A549 (cell line): ENCODE data around the gene GUK1. TPM values are rescaled to one million over a fixed set of nuclear protein-coding genes. Genes with fewer than 3 reads are reported as not detected.

Experiments used
- BHLHE40 ChIP-seq: IDR thresholded peaks from 2 replicates; pipeline ENCODE4 v1.6.1; 2012; ENCODE audit warnings: low read depth, low read length, inconsistent platforms
- CBX2 ChIP-seq: fragments of 200-600 bp; sonication (generic); IDR thresholded peaks from 2 replicates; pipeline ENCODE4 v1.6.1; 2016; ENCODE audit warnings: low read depth, mild to moderate bottlenecking, borderline replicate concordance
- CBX8 ChIP-seq: fragments of 200-600 bp; sonication (generic); IDR thresholded peaks from 2 replicates; pipeline ENCODE4 v1.6.1; 2016
- CEBPB ChIP-seq, 2 experiments: fragments of >200 bp in 1 of 2; sonication (Bioruptor Twin) in 1 of 2; formaldehyde crosslinking in 1 of 2; IDR thresholded peaks; 2 replicates each; pipeline ENCODE4 v1.6.1; 2012 to 2016
- CHD2 ChIP-seq: fragments of 150-350 bp; IDR thresholded peaks from 2 replicates; pipeline ENCODE4 v1.6.1; 2014; ENCODE audit warnings: low read length; ENCODE audit not compliant: partially characterized antibody
- CHD4 ChIP-seq: fragments of 200-600 bp; sonication (generic); IDR thresholded peaks from 2 replicates; pipeline ENCODE4 v1.6.1; 2016; ENCODE audit warnings: antibody characterized with exemption, mild to moderate bottlenecking, borderline replicate concordance
- ESRRA ChIP-seq: fragments of 150-350 bp; IDR thresholded peaks from 2 replicates; pipeline ENCODE4 v1.6.1; 2014; ENCODE audit warnings: mild to moderate bottlenecking, low read length, borderline replicate concordance
- FOSL2 ChIP-seq, 2 experiments: fragments of 450-650 bp in 1 of 2; fragments of >200 bp in 1 of 2; sonication (Bioruptor Twin) in 1 of 2; formaldehyde crosslinking; IDR thresholded peaks; 2 replicates each; pipeline versions ENCODE4 v1.5.0 to v1.6.1; 2016 to 2020; ENCODE audit warnings: mild to moderate bottlenecking in 1 of 2, moderate library complexity in 1 of 2
- FOXS1 ChIP-seq: fragments of 250-450 bp; sonication (Bioruptor Pico); IDR thresholded peaks from 2 replicates; pipeline ENCODE4 v1.5.0; 2020; ENCODE audit warnings: mild to moderate bottlenecking, moderate library complexity
- GATA3 ChIP-seq: IDR thresholded peaks from 2 replicates; pipeline ENCODE4 v1.6.1; 2012; ENCODE audit warnings: borderline replicate concordance
- HDAC2 ChIP-seq: fragments of 200-600 bp; sonication (generic); IDR thresholded peaks from 2 replicates; pipeline ENCODE4 v1.6.1; 2016
- HEYL ChIP-seq: fragments of 250-450 bp; sonication (Bioruptor Pico); IDR thresholded peaks from 2 replicates; pipeline ENCODE4 v1.8.0; 2021; ENCODE audit warnings: mild to moderate bottlenecking, moderate library complexity
- HOXB13 ChIP-seq: fragments of 250-450 bp; sonication (Bioruptor Pico); IDR thresholded peaks from 2 replicates; pipeline ENCODE4 v1.5.0; 2020; ENCODE audit warnings: low read depth, mild to moderate bottlenecking, moderate library complexity
- HOXB5 ChIP-seq: fragments of 250-450 bp; sonication (Bioruptor Pico); IDR thresholded peaks from 2 replicates; pipeline ENCODE4 v1.5.0; 2020; ENCODE audit warnings: mild to moderate bottlenecking, moderate library complexity
- JUNB ChIP-seq: fragments of >200 bp; sonication (Bioruptor Twin); formaldehyde crosslinking; IDR thresholded peaks from 2 replicates; pipeline ENCODE4 v1.6.1; 2016
- KDM1A ChIP-seq: fragments of 200-600 bp; sonication (generic); IDR thresholded peaks from 2 replicates; pipeline ENCODE4 v1.6.1; 2016; ENCODE audit warnings: low read depth, mild to moderate bottlenecking
- KDM5A ChIP-seq: fragments of 200-600 bp; sonication (generic); IDR thresholded peaks from 2 replicates; pipeline ENCODE4 v1.6.1; 2016; ENCODE audit warnings: antibody characterized with exemption, mild to moderate bottlenecking
- MAFK ChIP-seq: fragments of 450-650 bp; IDR thresholded peaks from 2 replicates; pipeline ENCODE4 v1.6.1; 2014; ENCODE audit not compliant: partially characterized antibody
- MAZ ChIP-seq: fragments of 150-350 bp; IDR thresholded peaks from 2 replicates; pipeline ENCODE4 v1.6.1; 2014; ENCODE audit warnings: antibody characterized with exemption, low read depth, low read length, borderline replicate concordance
- NPAS2 ChIP-seq: fragments of 250-450 bp; sonication (Bioruptor Pico); IDR thresholded peaks from 2 replicates; pipeline ENCODE4 v1.8.0; 2022; ENCODE audit warnings: mild to moderate bottlenecking, moderate library complexity, borderline replicate concordance
- NR3C1 ChIP-seq: fragments of >200 bp; sonication (Bioruptor Twin); formaldehyde crosslinking; IDR thresholded peaks from 3 replicates; pipeline ENCODE4 v1.6.1; 2017
- POLR2A ChIP-seq: IDR thresholded peaks from 2 replicates; pipeline ENCODE4 v1.6.1; 2012; ENCODE audit warnings: mild to moderate bottlenecking, low read length
- POLR2AphosphoS2 ChIP-seq: conservative IDR thresholded peaks from 2 replicates; pipeline ENCODE4 v1.6.1; 2012; ENCODE audit warnings: low read length, improper control_type of control experiment, inconsistent platforms
- RCOR1 ChIP-seq: fragments of 150-350 bp; IDR thresholded peaks from 2 replicates; pipeline ENCODE4 v1.6.1; 2014; ENCODE audit warnings: antibody characterized with exemption, low read length, low read depth
- RFX5 ChIP-seq: fragments of 450-650 bp; IDR thresholded peaks from 2 replicates; pipeline ENCODE4 v1.7.1; 2014; ENCODE audit warnings: antibody characterized with exemption, mild to moderate bottlenecking, moderate library complexity
- RNF2 ChIP-seq: fragments of 200-600 bp; sonication (generic); IDR thresholded peaks from 2 replicates; pipeline ENCODE4 v1.6.1; 2016; ENCODE audit warnings: low read depth, mild to moderate bottlenecking, antibody characterized with exemption, moderate library complexity, borderline replicate concordance
- SMC3 ChIP-seq: fragments of >200 bp; sonication (Bioruptor Twin); formaldehyde crosslinking; IDR thresholded peaks from 3 replicates; pipeline ENCODE4 v1.6.1; 2018; ENCODE audit warnings: inconsistent platforms
- SREBF2 ChIP-seq: fragments of 450-650 bp; IDR thresholded peaks from 2 replicates; pipeline ENCODE4 v1.6.1; 2014; ENCODE audit warnings: mild to moderate bottlenecking, moderate library complexity
- TFCP2L1 ChIP-seq: fragments of 250-450 bp; sonication (Bioruptor Pico); IDR thresholded peaks from 2 replicates; pipeline ENCODE4 v1.5.0; 2021; ENCODE audit warnings: mild to moderate bottlenecking
- TP53 ChIP-seq: fragments of 250-450 bp; sonication (Bioruptor Pico); IDR thresholded peaks from 2 replicates; pipeline ENCODE4 v1.5.0; 2021; ENCODE audit warnings: mild to moderate bottlenecking, moderate library complexity
- ZSCAN20 ChIP-seq: fragments of 250-450 bp; sonication (Bioruptor Pico); IDR thresholded peaks from 2 replicates; pipeline ENCODE4 v1.8.0; 2022; ENCODE audit warnings: mild to moderate bottlenecking, moderate library complexity
- polyA plus RNA-seq, 4 experiments: library from polyadenylated mRNA; depleted of rRNA in 3 of 4; stranded (reverse); fragments of >200 nt; fragmentation: RNase III in 1 of 4; extraction: RNeasy Plus Mini Kit Qiagen cat#74134 plus additional on column Dnase treatment in 1 of 4; gene quantifications; 2 replicates in 3 of 4; 3 replicates in 1 of 4; pipeline ENCODE4 v1.2.3, GENCODE V29; 2011 to 2017
- TF ChIP-seq, protein P1 (sequence below): fragments of 250-450 bp; sonication (Bioruptor Pico); IDR thresholded peaks from 2 replicates; pipeline ENCODE4 v1.5.0; 2021; ENCODE audit warnings: mild to moderate bottlenecking, moderate library complexity, borderline replicate concordance
- TF ChIP-seq, protein P2 (sequence below): IDR thresholded peaks from 2 replicates; pipeline ENCODE4 v1.6.1; 2012
- TF ChIP-seq, protein P3 (sequence below): fragments of 150-350 bp; IDR thresholded peaks from 2 replicates; pipeline ENCODE4 v1.6.1; 2014; ENCODE audit warnings: low read depth, mild to moderate bottlenecking, low read length
- TF ChIP-seq, protein P4 (sequence below): fragments of >200 bp; sonication (Bioruptor Twin); formaldehyde crosslinking; IDR thresholded peaks from 3 replicates; pipeline ENCODE4 v1.6.1; 2016
- TF ChIP-seq, protein P5 (sequence below): IDR thresholded peaks from 2 replicates; pipeline ENCODE4 v1.6.1; 2012
- TF ChIP-seq, protein P6 (sequence below): fragments of 450-650 bp; IDR thresholded peaks from 2 replicates; pipeline ENCODE4 v1.6.1; 2014; ENCODE audit warnings: antibody characterized with exemption
- TF ChIP-seq, protein P7 (sequence below): fragments of 250-450 bp; sonication (Bioruptor Pico); IDR thresholded peaks from 2 replicates; pipeline ENCODE4 v1.5.0; 2020; ENCODE audit warnings: low read depth, mild to moderate bottlenecking, moderate library complexity

Gene GUK1
- polyA plus RNA-seq, 2 of the 4 experiments (the other 2 are of a cell fraction), result 88.9 to 106 TPM

DNA sequence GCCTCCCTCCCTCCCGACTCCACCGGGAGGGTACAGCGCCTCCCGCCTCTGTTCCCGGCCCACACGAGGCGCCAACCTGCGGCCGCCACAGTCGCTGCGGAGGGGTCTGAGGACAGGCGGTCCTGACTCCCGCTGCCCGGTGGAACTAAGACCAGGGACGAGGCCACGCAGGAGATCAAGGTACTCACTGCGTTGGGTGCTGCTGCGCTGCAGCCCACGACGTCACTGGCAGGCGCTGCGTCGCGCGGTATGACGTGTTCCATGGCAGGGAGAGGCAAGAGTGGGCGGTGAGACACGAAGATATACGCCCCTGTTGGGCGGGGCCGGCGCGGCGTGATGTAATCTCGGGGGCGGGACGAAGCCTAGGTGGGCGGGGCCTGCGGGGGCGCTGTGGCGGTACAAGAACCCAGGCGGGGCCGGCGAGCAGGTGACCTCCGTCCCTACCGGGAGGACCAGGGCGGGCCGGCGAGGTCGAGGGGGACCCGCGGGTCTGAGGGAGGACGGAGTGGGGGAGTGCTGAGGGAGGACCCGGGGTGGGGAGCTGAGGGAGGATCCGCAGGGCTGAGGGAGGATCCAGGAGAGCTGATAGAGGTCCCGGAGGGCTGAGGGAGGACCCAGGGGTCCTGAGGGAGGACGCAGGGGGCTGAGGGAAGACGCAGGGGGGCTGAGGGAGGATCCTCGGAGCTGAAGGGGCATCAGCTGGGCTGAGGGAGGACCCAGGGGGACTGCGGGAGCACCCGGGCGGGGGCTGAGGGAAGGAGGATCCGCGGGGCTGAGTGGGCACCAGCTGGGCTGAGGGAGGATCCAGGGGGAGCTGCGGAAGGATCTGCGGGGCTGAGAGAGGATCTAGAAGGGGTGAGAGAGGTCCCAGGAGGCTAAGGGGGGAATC, 30.8 kb upstream of the GUK1 start, which contains the start of gene MRPL55 (continued):
- TF ChIP-seq, protein P1, sequence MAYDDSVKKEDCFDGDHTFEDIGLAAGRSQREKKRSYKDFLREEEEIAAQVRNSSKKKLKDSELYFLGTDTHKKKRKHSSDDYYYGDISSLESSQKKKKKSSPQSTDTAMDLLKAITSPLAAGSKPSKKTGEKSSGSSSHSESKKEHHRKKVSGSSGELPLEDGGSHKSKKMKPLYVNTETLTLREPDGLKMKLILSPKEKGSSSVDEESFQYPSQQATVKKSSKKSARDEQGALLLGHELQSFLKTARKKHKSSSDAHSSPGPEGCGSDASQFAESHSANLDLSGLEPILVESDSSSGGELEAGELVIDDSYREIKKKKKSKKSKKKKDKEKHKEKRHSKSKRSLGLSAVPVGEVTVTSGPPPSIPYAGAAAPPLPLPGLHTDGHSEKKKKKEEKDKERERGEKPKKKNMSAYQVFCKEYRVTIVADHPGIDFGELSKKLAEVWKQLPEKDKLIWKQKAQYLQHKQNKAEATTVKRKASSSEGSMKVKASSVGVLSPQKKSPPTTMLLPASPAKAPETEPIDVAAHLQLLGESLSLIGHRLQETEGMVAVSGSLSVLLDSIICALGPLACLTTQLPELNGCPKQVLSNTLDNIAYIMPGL (CRISPR knock-in tag), result no peak
- TF ChIP-seq CHD4 (no peak), FOSL2 (IDR thresholded peaks at IDR 0.05) (no peak), FOSL2 (CRISPR knock-in tag; IDR thresholded peaks at IDR 0.05) (no peak), MAFK (no peak), MAZ (no peak), CBX2 (no peak), NPAS2 (CRISPR knock-in tag) (no peak), TFCP2L1 (CRISPR knock-in tag) (no peak), JUNB (no peak), POLR2A (peak; percentile 96), SMC3 (no peak), GATA3 (no peak), HOXB13 (no peak), RNF2 (no peak), TP53 (CRISPR knock-in tag) (no peak), RFX5 (no peak), ESRRA (no peak), CEBPB (IDR thresholded peaks at IDR 0.05) (peak in 1 of 2 experiments; percentile 60; a peak in 1 of 4 replicates), HDAC2 (no peak), NR3C1 (no peak), SREBF2 (no peak), KDM1A (no peak), CHD2 (no peak), POLR2AphosphoS2 (no peak), CBX8 (no peak), HOXB5 (no peak), BHLHE40 (no peak), KDM5A (peak; percentile 94), RCOR1 (no peak), HEYL (no peak), ZSCAN20 (CRISPR knock-in tag) (no peak), FOXS1 (no peak)
- TF ChIP-seq, protein P2, sequence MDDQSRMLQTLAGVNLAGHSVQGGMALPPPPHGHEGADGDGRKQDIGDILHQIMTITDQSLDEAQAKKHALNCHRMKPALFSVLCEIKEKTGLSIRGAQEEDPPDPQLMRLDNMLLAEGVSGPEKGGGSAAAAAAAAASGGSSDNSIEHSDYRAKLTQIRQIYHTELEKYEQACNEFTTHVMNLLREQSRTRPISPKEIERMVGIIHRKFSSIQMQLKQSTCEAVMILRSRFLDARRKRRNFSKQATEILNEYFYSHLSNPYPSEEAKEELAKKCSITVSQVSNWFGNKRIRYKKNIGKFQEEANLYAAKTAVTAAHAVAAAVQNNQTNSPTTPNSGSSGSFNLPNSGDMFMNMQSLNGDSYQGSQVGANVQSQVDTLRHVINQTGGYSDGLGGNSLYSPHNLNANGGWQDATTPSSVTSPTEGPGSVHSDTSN, result no peak
- TF ChIP-seq, protein P3, sequence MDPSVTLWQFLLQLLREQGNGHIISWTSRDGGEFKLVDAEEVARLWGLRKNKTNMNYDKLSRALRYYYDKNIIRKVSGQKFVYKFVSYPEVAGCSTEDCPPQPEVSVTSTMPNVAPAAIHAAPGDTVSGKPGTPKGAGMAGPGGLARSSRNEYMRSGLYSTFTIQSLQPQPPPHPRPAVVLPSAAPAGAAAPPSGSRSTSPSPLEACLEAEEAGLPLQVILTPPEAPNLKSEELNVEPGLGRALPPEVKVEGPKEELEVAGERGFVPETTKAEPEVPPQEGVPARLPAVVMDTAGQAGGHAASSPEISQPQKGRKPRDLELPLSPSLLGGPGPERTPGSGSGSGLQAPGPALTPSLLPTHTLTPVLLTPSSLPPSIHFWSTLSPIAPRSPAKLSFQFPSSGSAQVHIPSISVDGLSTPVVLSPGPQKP, result no peak
- TF ChIP-seq, protein P4, sequence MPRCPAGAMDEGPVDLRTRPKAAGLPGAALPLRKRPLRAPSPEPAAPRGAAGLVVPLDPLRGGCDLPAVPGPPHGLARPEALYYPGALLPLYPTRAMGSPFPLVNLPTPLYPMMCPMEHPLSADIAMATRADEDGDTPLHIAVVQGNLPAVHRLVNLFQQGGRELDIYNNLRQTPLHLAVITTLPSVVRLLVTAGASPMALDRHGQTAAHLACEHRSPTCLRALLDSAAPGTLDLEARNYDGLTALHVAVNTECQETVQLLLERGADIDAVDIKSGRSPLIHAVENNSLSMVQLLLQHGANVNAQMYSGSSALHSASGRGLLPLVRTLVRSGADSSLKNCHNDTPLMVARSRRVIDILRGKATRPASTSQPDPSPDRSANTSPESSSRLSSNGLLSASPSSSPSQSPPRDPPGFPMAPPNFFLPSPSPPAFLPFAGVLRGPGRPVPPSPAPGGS, result peak; percentile 89; the same call in 2 of the 3 replicates
- TF ChIP-seq, protein P5, sequence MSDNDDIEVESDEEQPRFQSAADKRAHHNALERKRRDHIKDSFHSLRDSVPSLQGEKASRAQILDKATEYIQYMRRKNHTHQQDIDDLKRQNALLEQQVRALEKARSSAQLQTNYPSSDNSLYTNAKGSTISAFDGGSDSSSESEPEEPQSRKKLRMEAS, result peak; percentile 84
- TF ChIP-seq, protein P6, sequence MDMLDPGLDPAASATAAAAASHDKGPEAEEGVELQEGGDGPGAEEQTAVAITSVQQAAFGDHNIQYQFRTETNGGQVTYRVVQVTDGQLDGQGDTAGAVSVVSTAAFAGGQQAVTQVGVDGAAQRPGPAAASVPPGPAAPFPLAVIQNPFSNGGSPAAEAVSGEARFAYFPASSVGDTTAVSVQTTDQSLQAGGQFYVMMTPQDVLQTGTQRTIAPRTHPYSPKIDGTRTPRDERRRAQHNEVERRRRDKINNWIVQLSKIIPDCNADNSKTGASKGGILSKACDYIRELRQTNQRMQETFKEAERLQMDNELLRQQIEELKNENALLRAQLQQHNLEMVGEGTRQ, result no peak
- TF ChIP-seq, protein P7, sequence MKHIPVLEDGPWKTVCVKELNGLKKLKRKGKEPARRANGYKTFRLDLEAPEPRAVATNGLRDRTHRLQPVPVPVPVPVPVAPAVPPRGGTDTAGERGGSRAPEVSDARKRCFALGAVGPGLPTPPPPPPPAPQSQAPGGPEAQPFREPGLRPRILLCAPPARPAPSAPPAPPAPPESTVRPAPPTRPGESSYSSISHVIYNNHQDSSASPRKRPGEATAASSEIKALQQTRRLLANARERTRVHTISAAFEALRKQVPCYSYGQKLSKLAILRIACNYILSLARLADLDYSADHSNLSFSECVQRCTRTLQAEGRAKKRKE (CRISPR knock-in tag), result no peak
